NCI-H510A (cell line): Measurements from ENCODE around the gene H6PD.
"Not testable (repeated sequence)": the region's sequence is repeated elsewhere in the genome, so short reads cannot be mapped to it uniquely, and the experiment has no call there.

Experiments
- DNase-seq: peaks from one replicate; lab custom pipeline; 2025; lab: John Stamatoyannopoulos, UW

H6PD gene

GRCh38 chr1:9299571-9300541 lies 65.3 kb downstream of the H6PD start:
- DNase-seq, result not testable (repeated sequence)

- DNase-seq, result no peak
Observed at GRCh38 chr1:9300573-9300972, 66.0 kb downstream of the H6PD start.

- DNase-seq, result peak; percentile 54
Observed at GRCh38 chr1:9302745-9303524, 68.4 kb downstream of the H6PD start.

GRCh38 chr1:9303916-9304315 lies 69.3 kb downstream of the H6PD start:
- no peak for DNase-seq

- DNase-seq, result no peak
Observed at GRCh38 chr1:9305216-9305615, 70.6 kb downstream of the H6PD start.

- no peak for DNase-seq
Observed at GRCh38 chr1:9306006-9306405, 71.4 kb downstream of the H6PD start.

- DNase-seq, result no peak
Observed at GRCh38 chr1:9307303-9307702, 72.7 kb downstream of the H6PD start.

- DNase-seq, result no peak
Observed at GRCh38 chr1:9308236-9308785, 73.7 kb downstream of the H6PD start.

- no peak for DNase-seq
Observed at GRCh38 chr1:9309080-9309479, 74.5 kb downstream of the H6PD start.

GRCh38 chr1:9309991-9310390 lies 75.4 kb downstream of the H6PD start:
- DNase-seq, result no peak

- DNase-seq, result no peak
Observed at GRCh38 chr1:9311029-9311428, 76.5 kb downstream of the H6PD start.

GRCh38 chr1:9311479-9311878 lies 76.9 kb downstream of the H6PD start:
- DNase-seq, result no peak

GRCh38 chr1:9312168-9312720 lies 77.7 kb downstream of the H6PD start:
- DNase-seq, result no peak

GRCh38 chr1:9313576-9313975 lies 79.0 kb downstream of the H6PD start:
- DNase-seq, result no peak

GRCh38 chr1:9314111-9314510 lies 79.5 kb downstream of the H6PD start:
- no peak for DNase-seq

- no peak for DNase-seq
Observed at GRCh38 chr1:9314711-9315379, 80.3 kb downstream of the H6PD start.

GRCh38 chr1:9315411-9316079 lies 81.0 kb downstream of the H6PD start:
- DNase-seq, result no peak

- DNase-seq, result no peak
Observed at GRCh38 chr1:9316080-9316444, 81.5 kb downstream of the H6PD start.

- no peak for DNase-seq
Observed at GRCh38 chr1:9316512-9316911, 81.9 kb downstream of the H6PD start.

GRCh38 chr1:9317072-9317471 lies 82.5 kb downstream of the H6PD start:
- DNase-seq, result no peak
